ENCODE data around the gene CHERP. TPM values are rescaled to one million over a fixed set of nuclear protein-coding genes. Genes with fewer than 3 reads are reported as not detected.

The CHERP gene
- total and polyA plus RNA-seq, 2 of the 8 experiments (the other 6 are each of a cell fraction or from before 2014, with no cell fraction given), result 13.9 to 73.7 TPM

DNA sequence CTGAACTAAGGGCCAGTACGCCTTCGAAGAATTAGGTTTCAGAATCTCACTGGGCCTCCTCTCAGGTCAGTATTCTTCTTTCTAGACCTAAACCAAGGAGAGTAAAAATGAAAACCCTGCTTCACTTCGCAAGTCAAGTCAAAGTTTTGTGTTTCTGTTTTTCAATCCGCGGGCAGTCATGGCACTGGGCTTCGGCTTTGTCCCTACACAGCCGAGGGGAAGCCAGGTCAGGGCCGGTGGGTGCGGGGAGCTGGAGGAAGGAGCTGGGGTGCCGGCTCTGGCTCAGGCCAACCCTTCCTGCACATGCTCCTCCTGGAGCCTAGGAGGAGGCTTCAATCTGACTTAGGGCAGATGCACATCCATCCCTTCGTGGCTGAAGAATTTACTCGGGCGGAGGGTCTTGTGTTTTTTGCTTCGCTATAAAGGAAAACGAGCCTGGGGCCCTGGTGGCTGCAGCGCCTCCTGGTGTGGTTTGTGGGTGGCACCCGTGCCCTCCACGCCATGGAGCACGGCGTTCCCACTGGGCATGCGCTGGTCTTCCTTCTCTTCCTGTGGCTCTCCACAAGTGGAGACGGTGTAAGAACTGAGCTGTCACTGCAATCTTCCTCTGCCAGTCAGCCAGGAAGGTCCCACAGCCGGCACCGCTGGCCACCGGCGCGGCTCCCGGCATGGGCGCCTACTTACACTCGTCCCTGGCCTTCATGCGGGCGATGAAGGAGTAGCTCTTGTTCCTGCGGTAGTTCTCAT lies 23.6 kb downstream of the CHERP start:
- Histone ChIP-seq H3K23me2 (ENCODE audit: low read depth, low read length) (no peaks in the 10 kb centered on the region), H3K9me3 (ENCODE audit: insufficient read depth in 2 of 2, low read depth in 1 of 2, low read length in 1 of 2) (no peaks in the 10 kb centered on the region), H2BK12ac (ENCODE audit: low read depth, low read length) (no peak overlapping the region), H3K56ac (replicated peaks; ENCODE audit: insufficient read length, low read depth, low read length) (no peak overlapping the region), H3K4me2 (ENCODE audit: insufficient read depth in 1 of 2, low read depth in 2 of 2, low read length in 2 of 2) (no peak overlapping the region), H3K79me2 (ENCODE audit: control insufficient read depth in 1 of 2, insufficient read depth in 2 of 2, low read length in 2 of 2) (no peaks in the 10 kb centered on the region), H4K20me1 (replicated peaks in 1 of 2; ENCODE audit: control insufficient read depth in 1 of 2, insufficient read depth in 2 of 2, low read length in 2 of 2) (peaks cover 14 to 32% of the 10 kb centered on the region in 2 experiments), H3K4me3 (ENCODE audit: extremely low read depth in 1 of 4, insufficient read depth in 2 of 4, low read depth in 3 of 4, low read length in 4 of 4) (no peak overlapping the region), H2AK5ac (ENCODE audit: low read depth, low read length) (no peak overlapping the region), H2AFZ (ENCODE audit: low read length) (no peak overlapping the region), H3K36me3 (ENCODE audit: control insufficient read depth in 2 of 4, insufficient read depth in 4 of 4, low read length in 3 of 4) (peaks cover 32 to 66% (median 63%) of the 10 kb centered on the region in 4 experiments), H2BK5ac (ENCODE audit: low read depth, low read length) (no peak overlapping the region), H3K4ac (replicated peaks; ENCODE audit: insufficient read length, low read depth, low read length) (no peak overlapping the region), H3K14ac (ENCODE audit: insufficient read length) (no peak overlapping the region), H3K27me3 (replicated peaks in 1 of 4; ENCODE audit: control insufficient read depth in 3 of 4, extremely low read depth in 1 of 4, insufficient read depth in 3 of 4, low read length in 3 of 4) (no peaks in the 10 kb centered on the region), H4K5ac (ENCODE audit: insufficient read length, low read depth, low read length) (no peak overlapping the region), H3K9ac (replicated peaks in 1 of 4; ENCODE audit: extremely low read depth in 1 of 4, low read depth in 3 of 4, low read length in 3 of 4) (no peak overlapping the region), H3K18ac (ENCODE audit: extremely low read depth, low read length) (no peak overlapping the region), H3K27ac (ENCODE audit: low read depth, low read length) (no peak overlapping the region), H3K79me1 (ENCODE audit: low read depth, low read length) (no peaks in the 10 kb centered on the region), H3K4me1 (replicated peaks in 1 of 4; ENCODE audit: control insufficient read depth in 3 of 4, insufficient read depth in 4 of 4, low read length in 3 of 4) (no peaks in the 10 kb centered on the region), H4K8ac (ENCODE audit: extremely low read depth, insufficient read depth, low read length) (no peak overlapping the region), H4K91ac (replicated peaks; ENCODE audit: insufficient read length, low read length) (no peak overlapping the region), H2BK15ac (ENCODE audit: low read length) (no peak overlapping the region), H2BK120ac (replicated peaks; ENCODE audit: low read depth, low read length) (no peak overlapping the region), H2BK20ac (ENCODE audit: low read length) (no peak overlapping the region), H3K23ac (ENCODE audit: insufficient read length) (no peak overlapping the region)
- TF ChIP-seq, protein P1, sequence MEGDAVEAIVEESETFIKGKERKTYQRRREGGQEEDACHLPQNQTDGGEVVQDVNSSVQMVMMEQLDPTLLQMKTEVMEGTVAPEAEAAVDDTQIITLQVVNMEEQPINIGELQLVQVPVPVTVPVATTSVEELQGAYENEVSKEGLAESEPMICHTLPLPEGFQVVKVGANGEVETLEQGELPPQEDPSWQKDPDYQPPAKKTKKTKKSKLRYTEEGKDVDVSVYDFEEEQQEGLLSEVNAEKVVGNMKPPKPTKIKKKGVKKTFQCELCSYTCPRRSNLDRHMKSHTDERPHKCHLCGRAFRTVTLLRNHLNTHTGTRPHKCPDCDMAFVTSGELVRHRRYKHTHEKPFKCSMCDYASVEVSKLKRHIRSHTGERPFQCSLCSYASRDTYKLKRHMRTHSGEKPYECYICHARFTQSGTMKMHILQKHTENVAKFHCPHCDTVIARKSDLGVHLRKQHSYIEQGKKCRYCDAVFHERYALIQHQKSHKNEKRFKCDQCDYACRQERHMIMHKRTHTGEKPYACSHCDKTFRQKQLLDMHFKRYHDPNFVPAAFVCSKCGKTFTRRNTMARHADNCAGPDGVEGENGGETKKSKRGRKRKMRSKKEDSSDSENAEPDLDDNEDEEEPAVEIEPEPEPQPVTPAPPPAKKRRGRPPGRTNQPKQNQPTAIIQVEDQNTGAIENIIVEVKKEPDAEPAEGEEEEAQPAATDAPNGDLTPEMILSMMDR (IDR thresholded peaks at IDR 0.05; ENCODE audit: control extremely low read depth in 1 of 3, insufficient read depth in 1 of 3, low read depth in 1 of 3, low read length in 3 of 3), result peak; percentile 33 to 55 (median 45)
- TF ChIP-seq EZH2 (IDR thresholded peaks at IDR 0.05; ENCODE audit: low read depth, low read length, severe bottlenecking), result no peak
- TF ChIP-seq RAD21 (IDR thresholded peaks at IDR 0.05 in 1 of 2, conservative IDR thresholded peaks at IDR 0.05 in 1 of 2; ENCODE audit: low read depth in 2 of 2, low read length in 2 of 2), result peak; percentile 16 to 32; a peak in 3 of 4 replicates
- no peak for TF ChIP-seq RNF2 (IDR thresholded peaks at IDR 0.05; ENCODE audit: borderline replicate concordance, low read depth, low read length, missing control alignments, poor library complexity, severe bottlenecking)
- TF ChIP-seq TEAD4 (IDR thresholded peaks at IDR 0.05; ENCODE audit: low read depth, low read length), result no peak
- no peak for TF ChIP-seq TAF7 (optimal IDR thresholded peaks at IDR 0.05; ENCODE audit: borderline replicate concordance, low read depth, low read length)
- TF ChIP-seq BACH1 (IDR thresholded peaks at IDR 0.05; ENCODE audit: low read length), result no peak
- FAIRE-seq (no peak), DNase-seq (ENCODE audit: low read depth in 1 of 2, low spot score in 2 of 2) (no peak)
- ChIA-PET CTCF (ENCODE audit: partially characterized antibody) (interaction anchor here (0.5 to 6.1 kb wide), 6 partner anchors 9 to 95 kb away, joined by 3 to 67 read pairs (median 5); partner anchors contain the start of gene CHERP), POLR2A (ENCODE audit: partially characterized antibody) (interaction anchor here (0.7 to 4.5 kb wide), 4 partner anchors 9 to 76 kb away, joined by 3 to 34 read pairs (median 6); no protein-coding TSS in a partner anchor)
- 91% methylated on average over 23 of the region's 33 CpGs; no CpG with 5 or more reads in 1 of the 2 experiments for WGBS, 2 experiments (ENCODE audit: extremely low coverage in 1 of 2, insufficient coverage in 1 of 2, insufficient read length in 1 of 2, insufficient replicate concordance in 2 of 2, low coverage in 1 of 2, low lambda C conversion rate in 2 of 2, missing lambda C conversion rate in 1 of 2)

Data from H1 (cell line).